ENCODE measurements around the gene CELF2.

The CELF2 gene

DNA sequence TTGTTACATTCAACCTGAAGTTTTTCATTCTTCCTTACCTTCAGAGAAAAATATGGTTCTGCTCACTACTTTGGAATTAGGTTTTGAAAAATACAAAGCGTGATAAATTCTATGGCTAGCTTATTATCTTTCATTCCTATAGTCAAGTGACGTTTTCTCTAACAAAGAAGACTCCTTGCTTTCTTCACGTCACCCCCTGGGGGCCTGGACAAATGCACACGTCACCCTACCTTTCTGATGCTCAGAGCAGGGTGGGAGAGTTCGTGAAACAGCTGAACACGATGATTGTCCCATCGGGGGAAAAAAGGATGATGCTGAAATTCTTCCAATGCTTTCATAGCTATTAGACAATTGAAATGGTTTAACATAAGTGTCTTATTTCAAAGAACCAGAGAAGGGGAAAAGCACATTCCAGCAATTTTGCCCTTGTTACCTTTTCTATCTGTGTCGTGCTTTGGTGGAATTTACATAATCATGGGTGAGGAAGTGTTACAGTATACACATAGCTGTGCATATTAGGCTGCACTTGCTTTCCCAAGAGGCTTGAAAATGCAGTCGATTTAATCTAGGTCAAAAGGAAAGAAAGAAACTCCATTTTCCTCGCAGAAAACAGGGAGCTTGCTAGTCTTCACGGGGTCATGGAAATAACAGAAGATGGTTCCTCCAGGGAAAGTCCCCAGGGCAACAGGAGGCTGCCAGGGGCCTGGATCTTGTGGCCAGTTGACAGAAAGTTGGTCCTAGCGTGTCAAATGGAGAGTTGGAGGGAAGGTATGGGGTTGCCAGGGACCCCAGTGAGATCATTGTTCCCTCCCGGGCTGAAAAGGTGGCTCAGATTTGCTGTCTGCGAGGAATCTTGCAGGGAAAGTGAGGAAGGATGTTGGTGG, 189.2 kb downstream of the CELF2 start:
- DNase-seq: no peak

DNA sequence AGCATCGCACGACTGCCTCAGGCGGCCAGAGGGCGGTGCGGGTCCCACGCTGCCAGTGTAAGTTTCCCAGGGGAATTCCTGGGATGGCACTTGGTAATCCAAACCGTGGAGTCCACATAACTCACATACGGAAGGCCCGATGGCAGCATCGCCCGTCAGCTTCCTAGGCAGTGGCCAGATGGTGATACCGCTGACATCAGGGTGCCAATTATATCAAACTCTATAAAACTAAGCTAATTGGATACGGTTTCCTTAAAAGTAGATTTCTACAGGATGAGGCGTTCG, 189.8 kb downstream of the CELF2 start:
- no peak for DNase-seq

DNA sequence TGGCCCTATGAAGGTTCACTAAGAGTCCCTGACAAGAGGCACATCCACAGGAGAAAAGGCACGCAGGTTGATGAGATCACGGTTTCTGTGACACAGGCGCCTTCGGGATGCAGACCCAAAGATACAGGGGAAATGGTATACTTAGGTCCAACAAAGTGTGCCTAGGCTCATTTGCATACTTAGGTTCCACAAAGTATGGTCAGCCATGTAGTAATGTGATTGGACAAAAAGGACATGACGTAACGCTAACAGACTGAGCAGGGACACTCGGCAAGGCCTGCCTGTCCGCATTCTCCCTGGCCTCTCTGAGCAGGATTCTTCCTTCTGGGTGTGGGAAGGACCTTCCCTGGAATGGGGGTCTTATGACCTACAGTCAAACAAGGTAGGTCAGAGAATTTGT, 190.6 kb downstream of the CELF2 start:
- DNase-seq: no peak

DNA sequence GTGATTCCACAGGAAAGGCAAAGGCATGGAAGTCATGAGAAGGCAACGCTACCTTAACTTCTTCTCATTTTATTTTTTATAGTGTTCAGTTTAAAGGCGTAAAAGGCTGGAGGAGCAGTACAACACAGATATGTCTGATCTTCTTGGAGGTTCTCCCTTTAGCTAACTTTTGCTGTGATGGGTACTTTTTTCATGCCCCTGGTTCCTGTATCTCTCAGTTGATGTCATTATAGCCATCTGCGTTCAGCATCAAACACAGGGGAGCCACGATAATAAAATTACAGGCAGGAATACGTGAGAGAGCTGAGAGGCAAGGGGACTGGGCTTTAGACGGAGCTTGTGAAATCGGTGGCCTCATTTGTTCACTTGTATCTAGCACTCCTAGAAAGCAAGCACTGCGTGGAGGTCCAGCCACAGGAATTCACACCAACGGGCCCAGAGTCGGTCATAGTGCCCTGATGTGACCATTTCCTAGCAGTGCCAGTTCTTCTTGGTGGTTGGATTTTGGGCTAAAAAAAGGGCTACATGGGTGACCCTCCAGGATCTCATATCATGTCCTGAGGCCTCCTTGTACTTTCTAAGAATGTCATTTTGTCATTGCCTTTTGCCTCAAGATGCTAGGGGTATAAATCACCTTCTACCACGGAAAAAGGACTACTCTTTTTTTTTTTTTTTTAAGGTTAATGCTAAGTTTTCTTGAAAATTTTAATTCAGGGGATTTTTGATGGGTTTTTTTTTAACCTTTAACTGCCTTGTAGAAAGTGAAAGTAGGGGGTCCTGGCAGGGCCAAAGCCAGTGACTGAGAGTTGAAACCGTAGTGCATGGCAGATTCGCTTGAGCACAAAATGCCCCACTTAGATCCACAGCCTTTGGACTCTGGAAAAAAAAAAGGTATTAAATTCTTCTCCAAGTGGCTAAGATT, 191.5 kb downstream of the CELF2 start:
- no peak for DNase-seq

DNA sequence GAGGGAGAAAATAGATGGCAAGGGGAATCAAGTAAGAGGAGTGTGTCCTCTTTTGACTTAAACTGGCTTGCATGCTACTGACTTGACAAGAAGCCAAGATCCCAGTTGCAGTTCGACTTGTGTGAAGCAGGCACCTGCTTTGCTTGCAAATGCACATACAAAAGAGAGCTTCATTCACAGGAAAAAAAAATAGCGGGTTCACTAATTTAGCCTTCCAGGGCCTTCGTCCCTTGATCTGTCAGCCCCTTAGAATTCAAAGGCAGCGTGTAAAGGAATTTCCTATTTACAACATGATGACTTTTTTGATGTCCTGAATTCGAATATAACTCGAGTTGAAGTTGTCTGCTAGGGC, 192.1 kb downstream of the CELF2 start:
- no peak for DNase-seq

DNA sequence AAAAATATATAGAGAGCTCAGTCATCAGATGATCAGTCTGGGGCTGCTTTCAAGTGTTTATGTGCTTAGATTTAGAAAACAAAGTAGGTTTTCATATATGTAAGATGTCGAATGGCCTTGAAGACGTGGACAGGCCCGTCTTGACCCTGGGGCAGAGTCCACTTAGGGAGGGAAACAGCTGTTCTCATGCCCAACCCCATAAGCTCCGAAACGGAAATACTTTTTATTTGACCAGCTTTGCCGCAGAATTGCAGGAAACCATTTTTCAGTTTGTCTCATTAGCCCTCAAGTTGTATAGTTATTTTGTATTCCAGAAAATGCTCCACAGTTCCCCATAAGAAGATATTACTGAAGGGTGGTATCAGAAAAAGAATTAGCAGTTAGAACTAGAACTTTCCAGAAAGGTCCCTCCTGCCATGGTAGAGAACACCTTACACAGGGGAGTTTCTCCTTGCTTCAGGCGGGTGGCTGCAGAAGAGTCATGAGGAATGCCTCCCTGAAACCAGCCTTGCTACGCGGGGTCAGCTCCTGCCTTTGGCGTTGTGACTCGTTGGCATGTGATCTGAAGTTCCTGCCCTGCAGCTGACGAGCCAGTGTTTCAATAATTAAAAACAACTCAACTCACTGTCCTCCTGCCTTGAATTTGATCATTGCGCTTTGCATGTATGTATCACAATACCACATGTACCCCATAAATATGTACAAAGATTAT, 192.7 kb downstream of the CELF2 start:
- no peak for DNase-seq

DNA sequence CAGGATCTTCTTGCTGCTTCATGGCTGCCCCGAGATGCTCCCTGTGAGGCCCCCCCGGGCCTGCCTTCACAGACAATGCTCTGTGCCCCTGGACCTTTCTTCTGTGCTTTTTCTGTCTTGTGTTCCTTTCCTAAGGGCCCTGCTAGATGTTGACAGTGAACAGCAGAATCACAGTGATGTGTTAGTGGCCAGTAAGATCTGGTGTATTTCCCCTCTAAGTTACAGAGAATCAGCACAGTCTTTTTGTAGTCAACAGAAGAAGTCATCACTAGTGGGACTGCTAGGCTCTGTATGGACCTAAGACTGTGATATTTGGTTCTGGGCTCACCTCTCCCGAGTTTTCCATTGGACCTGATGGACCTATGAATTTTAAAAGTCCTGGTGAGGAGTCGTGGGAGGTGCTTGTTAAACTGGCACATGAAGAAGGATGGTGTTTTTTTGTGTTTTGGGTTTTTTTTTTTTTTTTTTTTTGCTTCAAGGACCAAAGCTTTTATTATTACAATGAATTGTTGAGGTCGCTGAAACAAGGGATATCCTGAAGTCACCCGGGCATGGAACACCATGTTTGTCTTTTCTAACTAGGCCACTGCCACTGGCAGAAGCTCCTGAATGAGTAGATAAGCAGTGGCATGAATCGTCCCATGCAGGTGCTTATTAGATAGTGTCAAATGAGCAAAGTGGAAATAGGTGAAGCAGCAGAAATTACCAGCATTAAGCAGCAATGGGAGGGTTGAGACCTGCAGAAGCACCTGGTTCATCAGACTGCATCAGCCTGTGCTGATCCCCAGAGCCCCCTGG, 194.8 kb downstream of the CELF2 start:
- DNase-seq: no peak

DNA sequence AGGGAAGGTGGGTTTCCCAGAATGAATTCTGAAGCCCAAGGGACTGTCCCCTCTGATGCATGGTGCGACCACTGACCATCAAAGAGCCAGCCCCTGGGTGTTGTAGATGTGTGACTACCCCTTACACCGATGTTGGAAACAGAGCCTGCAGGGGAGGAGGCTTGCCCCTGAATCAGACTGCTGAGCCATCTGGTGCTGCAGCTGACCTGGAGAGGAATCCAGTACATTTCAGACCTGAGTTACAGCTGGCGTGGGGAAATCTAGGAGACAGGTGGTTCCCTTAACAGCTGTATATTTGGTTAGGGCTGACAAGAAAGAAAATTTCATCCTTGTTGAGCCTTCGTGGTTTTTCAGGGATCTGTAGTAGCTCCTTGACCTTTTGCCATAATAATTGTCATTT, 195.5 kb downstream of the CELF2 start:
- DNase-seq: no peak

DNA sequence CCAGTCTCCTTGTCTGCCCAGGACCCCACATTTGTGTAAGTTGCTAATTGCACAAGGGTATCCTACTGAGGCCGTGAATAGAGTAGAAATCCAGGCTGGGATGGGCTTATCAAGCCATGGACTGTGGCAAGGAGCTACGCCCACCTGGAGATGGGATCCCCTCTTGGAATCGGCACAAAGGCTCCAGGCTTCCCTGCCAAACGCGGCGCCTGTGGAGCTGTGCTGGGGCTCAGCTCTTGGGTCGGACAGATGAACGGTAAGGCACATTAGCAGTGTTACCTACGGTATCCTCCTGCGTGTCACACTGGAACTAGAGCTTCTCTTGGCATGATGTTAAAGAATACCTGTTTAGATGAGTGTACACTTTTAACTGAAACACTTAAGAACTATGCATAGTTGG, 196.7 kb downstream of the CELF2 start:
- no peak for DNase-seq

DNA sequence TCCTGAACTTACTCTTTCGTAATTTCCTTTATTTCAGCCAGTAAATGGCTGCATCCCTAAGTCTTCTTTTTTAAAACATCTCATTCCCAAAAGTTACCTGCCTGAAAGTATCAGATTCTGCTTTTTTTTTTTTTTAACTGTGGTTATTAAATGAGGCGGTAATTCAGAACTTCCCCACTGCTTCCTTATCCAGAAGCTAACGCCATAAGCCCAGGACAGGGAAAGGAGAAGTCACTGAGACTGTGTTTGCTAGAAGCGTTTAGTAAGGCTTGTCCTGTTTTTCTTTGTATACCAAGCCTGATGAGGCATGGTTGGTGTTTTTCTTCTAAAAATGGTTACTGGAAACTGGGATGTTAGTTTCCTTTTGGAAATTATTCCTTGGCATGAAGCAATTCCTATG, 197.8 kb downstream of the CELF2 start:
- DNase-seq: no peak

DNA sequence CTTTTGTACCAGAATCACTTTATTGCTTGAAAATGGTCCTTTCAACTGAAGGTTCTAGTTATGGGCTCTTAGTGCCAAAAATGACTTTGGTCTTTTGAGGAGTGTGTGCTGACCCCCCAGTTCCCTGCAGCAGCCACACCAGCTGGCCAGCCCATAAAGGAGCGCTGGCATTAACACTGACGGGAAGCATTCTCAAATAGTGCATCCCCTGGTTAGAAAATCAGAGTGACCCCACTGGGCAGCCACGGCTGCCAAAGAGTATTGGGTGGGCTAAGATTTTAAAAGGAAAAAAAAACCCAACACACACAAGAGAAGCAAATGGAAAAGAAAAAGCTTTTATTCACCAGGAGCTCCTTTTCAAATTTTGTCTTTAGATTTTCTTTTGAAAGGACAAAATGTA, 199.8 kb downstream of the CELF2 start:
- DNase-seq: no peak

DNA sequence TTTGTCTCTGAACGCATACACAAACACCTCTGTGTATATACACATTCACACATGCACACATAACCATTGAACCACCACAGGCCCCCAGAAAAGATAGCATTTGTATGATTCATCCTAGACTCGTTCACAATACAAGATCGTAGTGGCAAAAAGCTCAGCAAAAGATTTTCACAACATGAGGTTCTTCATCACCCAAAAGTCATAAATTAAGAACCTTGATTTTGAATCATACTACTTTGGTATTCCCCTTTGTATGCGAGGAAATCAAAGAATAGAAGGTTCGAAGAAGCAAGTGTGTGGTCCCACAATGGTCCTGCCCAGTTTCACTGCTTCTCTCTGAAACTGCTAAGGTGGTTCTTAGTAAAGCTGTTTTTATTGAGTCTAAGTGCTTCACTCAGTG, 200.7 kb downstream of the CELF2 start:
- DNase-seq: no peak

DNA sequence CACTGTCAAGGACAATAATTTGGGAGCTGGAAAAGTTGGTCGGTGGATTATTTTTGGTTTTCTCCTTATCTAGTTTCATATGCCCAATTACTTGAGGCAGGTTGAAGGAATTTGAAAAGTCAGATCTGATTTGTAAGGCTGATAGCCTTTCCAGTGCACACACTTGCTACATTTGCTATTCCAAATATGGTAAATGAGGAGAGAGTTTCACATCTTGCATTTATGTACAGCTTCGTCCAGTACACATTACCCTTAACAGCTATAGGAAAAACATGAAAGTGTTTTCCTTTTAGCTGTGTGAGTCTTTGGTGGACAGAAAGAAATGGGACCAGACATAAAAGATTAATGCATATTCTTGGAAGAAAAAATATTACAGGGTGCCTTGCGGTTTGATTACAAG, 201.8 kb downstream of the CELF2 start:
- DNase-seq: no peak

DNA sequence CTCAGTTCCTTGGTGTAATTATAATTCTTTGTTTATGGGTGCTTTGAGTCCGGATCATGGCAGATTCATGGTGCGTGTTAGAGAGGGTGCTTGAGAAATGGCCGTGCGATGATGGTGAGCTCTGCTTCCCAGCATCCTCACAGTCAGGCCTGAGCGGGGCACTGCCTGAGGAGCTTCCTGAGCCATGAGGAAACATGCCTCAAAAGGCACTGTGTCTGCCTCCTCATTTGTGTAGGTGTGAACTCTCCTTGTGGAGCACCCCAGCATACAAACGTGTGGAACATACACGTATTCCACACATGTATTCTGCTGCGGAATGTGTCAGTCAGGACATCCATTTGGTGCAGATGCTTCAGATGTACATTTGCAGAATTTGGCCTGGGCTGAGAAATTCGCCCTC, 205.4 kb downstream of the CELF2 start:
- DNase-seq: no peak

DNA sequence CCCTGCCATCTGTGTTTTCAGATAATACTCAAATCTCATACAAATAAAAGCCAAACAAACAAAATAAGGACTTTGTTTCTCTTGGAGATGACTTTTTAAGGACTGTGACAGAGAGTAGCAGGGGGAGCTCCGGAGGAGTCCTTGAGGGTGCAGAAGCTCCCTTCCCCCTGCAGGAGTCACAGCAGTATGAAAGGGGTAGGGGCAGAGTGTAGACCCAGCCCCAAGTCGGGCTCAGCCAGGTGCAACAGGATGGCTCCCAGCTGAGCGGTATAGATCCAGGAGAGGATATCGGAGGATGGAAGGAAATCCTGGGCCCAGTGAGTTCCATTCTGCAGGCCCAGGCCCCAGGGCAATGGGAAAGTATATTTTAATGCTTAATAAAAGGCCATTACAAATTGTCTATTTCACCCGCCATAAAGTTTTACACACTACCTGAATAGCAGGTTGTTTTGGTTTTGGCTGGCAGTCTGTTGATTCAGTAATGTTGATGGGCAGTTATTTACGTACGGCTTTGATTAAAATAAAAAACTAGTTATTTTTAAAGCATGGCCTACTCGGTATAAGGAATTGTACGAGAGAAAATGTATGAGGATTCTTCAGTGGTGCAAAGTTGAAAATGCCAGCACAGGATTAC, 206.0 kb downstream of the CELF2 start:
- DNase-seq: no peak

DNA sequence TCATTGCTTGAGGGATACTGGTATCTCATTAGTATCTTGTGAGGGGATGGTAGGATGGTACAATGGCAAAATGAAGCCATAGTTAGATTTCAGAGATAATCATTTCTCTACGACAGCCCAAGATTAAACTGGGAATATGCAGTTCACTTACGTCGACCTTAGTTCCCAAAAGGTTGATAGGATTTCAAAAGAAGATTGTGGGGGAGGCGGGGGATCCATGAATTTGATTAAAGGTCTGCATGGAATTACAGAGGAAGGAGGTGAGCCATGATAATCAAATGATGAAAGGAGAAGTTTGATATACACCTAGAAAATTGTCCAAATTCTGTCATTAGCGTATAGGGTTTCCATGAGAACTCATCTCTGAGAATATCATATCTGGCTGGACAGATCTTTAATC, 206.6 kb downstream of the CELF2 start:
- no peak for DNase-seq

DNA sequence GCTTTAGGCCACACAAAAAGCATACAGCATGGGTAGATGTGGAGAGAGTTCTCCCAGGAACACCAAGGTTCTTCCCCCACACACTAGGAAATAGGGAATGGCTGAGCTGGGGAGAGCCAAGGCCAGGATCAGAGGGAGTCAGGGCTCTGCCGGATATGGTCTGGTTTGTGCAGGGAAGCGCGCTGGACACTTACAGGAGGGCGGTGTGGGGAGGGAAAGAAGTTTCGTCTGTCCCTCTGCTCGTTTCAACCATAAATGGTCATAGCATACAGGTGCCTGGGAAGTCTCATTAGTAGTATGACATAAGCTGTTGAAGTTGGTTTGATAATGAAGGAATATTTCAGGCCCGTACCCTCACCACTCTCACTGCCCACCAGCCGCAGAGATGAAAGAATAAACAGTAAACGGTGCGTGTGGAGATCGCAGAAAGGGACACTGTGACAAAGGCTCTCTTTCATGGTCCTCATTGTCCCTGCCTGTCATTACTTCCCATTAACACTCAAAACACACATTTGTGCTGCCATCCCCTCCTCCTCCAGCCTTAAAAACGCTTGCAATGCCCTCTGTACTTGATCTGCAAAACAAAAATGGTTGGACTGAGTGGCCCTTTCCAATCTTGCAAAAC, 207.2 kb downstream of the CELF2 start:
- DNase-seq: no peak

DNA sequence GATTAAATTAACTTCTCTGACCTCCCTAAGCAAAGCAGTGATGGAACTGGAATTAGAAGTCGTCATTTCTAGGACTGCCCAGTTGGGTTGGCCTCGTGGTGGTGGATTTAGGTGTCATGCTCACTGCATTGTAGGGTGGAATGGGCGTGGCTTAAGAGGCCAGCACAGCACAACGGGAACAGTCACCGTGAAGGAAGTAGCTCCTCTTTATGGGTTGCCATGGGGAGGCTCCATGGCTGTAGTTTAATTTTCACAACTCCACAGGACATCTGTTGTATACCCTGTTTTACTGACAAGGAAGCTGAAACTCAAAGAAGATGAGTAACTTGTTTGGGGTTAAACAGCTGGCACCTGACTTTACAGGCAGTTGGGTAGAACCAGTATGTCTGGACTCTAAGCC, 208.3 kb downstream of the CELF2 start:
- no peak for DNase-seq

DNA sequence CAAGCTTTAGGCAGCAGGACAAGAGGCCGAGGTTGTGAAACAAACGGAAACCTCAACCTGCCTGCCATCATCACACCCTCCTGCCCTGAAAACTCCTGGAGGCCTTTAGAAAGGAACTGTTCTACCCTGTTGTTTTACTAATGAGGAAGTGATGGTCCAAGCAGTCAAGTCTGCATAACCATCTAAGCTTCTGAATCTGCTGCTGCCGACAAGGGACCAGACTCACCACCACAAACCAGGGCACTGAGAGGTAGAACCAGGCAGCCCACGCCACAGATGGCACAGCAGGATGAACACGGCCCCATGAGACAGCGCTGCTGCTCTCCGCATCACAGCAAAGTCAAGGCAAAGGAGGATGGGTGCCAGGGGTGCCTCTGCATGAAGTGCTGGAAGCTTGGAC, 209.4 kb downstream of the CELF2 start:
- no peak for DNase-seq

DNA sequence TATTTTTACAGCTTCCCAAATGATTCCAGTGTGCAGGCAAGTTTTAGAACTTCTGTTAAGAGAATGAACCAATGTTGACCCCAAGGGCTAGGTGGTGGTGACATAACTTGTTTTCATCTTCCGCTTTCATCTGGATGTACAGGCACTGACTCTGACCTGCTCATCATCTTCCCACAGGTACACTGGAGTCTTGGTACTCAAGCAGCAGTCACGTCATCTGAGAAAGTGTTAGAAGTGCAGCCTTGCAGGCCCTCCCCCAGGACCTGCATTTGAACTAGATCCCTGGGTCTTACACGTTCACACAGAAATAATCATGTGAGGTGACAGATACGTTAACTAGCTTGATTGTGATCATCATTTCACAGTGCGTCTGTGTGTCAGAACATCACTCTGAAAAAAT, 212.2 kb downstream of the CELF2 start:
- DNase-seq: no peak

DNA sequence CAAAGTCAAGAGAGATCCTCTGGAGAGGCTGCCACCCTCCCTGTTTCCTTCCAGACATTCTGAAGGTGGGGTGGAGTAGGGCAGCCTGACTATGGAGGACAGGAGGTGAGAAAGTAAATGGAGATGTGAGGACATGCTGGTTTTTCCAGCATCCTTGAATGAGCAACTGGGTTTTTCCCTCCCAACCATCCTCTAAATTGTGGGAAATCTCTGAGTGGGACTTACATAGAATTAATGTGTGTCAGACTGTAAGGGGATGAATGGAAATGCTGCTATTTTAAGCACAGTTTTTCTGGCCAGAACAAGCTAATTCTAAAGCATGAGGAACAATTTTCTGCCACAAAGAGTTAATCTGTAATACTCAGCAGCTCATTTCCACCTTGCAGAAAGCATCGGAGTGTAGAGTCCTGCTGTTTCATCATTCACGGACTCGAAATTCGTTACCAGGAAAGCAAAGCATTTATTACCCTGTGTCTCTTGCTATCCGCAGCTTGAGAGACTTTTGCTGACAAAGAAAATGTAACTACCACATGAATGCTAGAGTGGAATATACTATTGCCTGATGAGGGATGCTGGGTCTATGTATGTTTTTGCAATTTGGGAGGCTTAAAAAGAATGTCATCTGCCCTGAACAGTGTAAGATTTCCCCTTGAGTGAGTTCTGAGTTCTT, 213.0 kb downstream of the CELF2 start:
- no peak for DNase-seq
